ENCODE results near the gene GRIN3B.

DNA sequence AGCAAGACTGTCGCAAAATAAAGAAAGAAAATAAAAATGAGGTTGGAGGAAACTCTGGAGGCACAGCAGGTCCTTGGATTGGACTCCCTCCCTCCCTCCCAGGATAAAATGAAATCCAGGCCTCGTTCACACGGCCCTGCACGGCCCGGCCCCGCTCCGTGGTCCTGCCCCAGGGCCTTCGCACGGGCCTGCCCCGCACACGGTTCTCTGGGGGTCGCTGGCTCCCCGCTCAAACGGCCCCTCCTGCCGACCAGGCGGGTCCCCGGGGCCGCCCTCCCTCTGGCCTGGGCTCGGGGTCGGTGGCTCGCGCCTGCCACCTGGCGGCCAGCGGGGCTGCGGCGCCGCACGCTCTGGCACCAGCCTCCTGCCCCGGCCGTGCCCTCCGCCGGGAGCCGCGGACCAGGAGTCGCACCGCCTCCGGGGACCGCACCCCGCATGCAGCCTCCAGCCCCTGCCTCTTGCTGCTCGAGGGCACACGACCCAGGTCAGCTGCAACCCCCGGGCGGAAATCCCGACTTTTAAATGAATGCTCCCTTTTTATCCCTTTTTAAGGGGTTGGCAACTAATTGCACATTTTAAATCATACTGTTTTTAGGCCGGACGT, 17.6 kb upstream of the GRIN3B start:
- TF ChIP-seq, protein P1, sequence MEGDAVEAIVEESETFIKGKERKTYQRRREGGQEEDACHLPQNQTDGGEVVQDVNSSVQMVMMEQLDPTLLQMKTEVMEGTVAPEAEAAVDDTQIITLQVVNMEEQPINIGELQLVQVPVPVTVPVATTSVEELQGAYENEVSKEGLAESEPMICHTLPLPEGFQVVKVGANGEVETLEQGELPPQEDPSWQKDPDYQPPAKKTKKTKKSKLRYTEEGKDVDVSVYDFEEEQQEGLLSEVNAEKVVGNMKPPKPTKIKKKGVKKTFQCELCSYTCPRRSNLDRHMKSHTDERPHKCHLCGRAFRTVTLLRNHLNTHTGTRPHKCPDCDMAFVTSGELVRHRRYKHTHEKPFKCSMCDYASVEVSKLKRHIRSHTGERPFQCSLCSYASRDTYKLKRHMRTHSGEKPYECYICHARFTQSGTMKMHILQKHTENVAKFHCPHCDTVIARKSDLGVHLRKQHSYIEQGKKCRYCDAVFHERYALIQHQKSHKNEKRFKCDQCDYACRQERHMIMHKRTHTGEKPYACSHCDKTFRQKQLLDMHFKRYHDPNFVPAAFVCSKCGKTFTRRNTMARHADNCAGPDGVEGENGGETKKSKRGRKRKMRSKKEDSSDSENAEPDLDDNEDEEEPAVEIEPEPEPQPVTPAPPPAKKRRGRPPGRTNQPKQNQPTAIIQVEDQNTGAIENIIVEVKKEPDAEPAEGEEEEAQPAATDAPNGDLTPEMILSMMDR (IDR thresholded peaks at IDR 0.05) = peak; percentile 87 to 98 (median 95)
- TF ChIP-seq POLR2A (IDR thresholded peaks at IDR 0.05) = no peak

Measured in vagina (tissue), 2 donors.